Limb (tissue), 2 donors: ENCODE measurements around the gene RIN3.
"Not testable (repeated sequence)": the region's sequence is repeated elsewhere in the genome, so short reads cannot be mapped to it uniquely, and the experiment has no call there.

Experiments
- DNase-seq, 2 donors: peaks; one replicate each; pipeline ENCODE4 v3.0.0-alpha.2; 2016; ENCODE audit errors: extremely low spot score in 2 of 2

The RIN3 gene

DNA sequence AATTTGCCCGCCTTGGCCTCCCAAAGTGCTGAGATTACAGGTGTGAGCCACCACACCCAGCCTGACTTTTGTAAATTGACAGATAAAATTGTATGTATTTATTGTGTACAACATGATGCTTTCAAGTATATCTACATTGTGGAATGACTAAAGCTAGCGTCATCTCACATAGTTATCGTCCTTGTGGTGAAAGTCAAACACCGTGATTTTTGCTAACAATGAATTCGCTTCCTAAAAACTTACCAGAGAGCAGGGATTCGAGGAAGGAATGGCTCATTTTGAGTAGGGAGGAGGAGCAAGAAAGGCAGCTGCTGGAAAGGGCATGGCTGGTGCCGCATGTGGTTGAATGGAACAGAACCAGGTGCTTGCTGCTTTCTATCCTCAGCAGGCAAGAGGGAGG lies 149.5 kb downstream of the RIN3 start:
- DNase-seq, result no peak

DNA sequence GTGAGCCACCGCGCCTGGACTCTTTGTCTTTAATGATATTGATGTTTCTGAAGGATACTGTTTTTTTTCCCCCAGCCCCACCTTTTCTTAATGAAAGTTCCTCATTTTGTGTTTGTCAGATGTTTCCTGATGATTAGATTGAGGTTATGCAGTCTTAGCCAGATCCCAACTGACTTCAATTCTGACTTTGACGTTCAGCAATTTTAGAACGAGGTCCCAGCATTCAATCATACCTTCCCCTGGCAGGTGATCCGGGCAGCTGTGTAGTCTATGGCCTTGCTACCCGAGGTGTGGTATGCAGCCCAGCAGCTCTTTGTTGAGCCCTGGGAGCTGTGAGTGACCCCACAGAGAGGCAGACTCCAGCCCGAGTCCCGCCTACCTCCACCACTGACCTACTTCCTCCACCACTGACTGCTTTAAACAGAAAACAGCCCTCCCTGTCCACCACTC lies 152.1 kb downstream of the RIN3 start:
- DNase-seq, result no peak

DNA sequence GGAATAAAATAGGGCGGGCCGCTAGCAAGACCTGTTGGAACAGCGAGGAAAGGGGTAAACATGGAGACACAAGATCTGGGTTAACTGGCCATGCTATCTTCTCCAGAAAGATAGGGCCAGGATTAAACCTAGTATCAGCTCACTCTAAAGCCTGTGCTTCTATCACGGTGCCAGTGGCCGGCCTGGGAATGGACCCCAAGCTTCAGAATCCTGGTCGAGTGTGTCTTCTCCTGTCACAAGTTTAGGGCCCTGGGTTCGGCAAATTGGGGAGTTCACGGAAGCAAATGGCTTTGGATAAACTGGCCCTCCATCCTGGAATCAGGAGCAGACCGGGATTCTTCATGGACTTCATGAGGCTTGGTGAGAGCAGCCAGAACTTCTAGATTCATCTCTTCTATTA lies 152.7 kb downstream of the RIN3 start:
- DNase-seq, result no peak

DNA sequence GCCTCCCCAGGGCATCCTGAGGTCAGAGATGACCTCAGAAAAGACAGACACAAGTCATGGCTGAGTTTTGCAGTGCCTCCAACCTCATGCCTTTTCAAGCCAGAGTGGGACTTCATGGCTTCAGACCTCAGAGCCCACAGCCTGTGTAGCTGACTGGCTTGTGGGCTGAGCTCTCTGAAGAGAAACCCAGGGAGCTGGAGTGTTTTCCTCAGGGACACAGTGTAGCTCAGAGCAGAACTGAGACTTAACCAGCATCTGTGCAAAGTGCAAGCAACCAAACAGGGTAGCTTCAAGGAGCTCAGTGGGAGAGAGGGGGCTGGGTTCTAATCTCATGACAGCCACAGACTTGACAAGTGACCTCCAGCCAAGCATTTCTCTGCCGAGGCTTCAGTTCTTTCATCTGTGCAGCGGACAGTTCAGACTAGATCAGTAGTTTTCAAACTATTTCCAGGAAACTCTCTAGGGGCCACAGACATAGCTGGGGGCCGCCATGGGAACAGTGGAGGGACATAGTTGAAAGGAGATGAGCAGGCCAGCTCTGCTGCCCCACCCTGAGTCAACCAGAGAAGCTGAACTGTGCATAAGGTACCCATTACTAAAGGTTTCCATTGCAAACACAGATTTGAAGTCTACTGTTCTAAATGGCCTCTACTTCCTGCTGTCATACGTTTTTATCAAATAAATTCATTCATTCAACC lies 154.8 kb downstream of the RIN3 start:
- no peak for DNase-seq

DNA sequence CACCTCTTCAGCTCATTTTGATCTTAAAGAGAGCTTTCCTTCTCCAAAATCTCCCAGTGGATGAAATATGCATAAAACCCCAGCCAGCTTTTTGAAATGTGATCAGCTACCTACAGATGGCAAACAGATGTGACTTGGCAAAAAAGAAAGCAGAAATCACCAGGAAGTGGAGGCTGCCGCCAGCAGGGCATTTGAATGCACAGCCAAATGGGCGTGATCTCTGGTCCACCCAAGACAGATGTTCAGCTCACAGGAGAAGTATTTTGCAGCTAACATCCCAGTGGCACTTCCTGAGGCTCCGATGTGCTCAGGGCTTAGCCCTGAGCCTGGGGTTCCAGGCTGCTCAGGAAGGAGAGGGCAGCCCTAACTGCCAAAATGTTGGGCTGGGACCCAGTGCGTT lies 156.6 kb downstream of the RIN3 start:
- DNase-seq, result peak in 1 of 2 donors; percentile 78

DNA sequence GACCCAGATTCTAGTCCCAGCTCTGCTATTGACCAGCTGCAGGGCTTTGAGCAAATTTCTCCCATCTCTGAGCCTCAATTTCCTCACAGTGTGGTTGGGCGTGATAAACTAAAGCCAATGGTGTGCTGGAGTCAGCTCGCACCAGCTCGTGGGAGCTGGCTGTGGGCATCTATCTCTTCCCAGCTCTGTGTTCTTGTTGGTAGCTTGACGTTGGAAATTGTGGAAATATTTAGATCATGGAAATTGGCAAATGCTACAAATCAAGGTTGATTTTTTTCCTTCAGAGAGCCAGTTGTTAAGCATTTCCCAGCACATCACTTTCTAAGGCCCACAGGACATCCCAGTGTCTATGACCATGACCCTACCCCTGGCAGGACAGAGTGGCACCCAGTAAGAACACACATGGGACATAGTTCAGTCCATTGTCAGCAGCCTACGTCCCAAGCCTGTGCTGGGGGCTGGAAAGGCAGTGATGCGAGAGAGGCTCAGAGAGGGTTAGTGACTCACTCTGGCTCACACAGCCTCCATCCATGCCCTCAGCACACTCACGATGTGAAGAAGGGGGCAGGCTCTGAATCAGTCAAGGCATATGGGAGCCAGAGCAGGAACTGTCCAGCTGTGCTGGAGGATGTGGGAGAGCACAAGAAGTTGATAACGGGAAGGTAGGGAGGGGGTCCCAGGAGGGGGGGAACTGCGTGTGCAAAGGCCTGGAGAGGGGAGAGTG lies 157.2 kb downstream of the RIN3 start:
- no peak for DNase-seq

DNA sequence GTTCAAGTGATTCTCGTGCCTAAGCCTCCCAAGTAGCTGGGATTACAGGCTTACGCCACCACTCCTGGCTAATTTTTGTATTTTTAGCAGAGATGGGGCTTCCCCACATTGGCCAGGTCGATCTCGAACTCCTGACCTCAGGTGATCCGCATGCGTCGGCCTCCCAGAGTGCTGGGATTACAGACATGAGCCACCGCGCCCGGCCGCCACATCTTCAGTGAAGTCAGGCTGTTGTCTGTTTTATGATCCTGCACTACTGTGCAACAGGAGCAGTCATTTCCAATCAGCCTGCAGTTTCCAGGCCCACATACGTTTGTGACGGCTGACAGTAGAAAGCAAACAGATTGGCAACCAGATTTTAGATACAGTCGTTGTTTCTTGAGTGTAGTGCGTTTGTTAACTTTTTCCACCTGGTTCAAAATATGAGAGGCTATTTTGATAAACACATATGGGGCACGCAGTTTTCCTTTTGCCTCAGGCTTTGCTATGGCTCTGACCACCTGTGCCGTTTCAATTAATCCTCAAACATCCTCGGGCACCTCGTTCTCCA lies 160.1 kb downstream of the RIN3 start:
- no peak for DNase-seq

DNA sequence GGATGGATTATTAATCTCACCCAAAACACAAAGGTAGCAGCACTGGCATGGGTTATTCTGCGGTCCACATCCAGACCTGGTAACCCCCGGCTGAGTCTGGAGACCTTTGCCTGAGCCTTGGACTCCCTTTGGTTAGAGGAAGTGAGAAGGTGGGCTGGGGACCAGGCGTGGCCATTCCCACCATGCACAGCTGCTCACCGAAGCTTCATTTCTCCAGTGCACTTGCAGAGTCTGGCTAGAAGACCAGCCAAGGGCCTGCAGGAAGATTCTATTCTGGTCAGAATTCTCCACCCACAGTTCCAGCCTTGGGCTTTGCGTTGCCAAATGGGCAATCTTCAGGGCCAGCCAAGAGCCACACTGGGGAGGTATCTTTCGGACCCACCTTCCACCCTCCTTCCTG lies 161.8 kb downstream of the RIN3 start:
- no peak for DNase-seq

DNA sequence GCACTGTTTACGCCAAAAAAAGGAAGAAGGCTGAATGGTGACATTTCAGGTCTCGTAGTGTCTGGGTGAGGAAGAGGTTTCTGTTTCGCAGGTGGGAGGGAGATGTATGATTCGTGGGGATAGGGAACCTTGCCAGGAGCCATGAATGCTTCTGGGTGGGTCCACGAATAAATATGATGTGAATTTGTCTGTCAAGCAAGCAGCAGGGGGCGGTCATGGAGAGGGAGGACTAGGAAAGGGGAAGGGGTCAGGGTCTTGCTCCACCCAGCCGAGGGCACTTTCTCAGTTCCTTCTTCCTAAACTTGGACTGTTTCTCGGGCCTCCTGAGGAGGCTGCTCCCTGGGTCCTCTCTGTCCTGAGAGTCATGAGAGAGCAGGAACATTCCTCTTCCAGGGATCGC lies 162.4 kb downstream of the RIN3 start:
- DNase-seq, result no peak

DNA sequence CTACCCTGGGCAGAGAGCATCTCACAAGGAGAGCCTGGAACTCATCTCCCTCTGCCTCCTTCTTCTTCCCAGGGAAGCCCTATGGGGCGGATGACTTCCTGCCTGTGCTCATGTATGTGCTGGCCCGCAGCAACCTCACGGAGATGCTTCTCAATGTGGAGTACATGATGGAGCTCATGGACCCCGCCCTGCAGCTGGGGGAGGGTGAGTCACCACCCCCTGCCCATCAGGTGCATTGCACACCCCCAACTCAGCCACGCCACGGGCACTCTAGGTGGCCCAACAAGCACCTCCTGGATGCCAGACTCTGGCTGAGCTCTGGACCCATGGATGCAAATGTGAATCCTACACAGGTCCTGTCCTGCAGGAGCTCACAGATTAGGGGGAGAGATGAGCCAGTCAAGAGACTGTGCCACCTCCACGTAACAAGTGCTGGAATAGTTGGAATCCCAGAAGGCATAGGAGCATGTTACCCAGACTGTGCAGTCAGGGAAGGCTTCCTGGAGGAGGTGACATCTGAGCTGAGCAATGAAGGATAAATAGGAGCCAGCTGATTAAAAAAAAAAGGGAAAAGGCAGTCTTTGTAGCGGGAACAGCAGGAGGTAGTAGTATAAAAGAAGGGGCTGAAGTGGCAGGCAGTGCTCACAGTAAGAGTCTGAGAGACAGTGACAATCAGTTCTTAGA lies 163.0 kb downstream of the RIN3 start:
- DNase-seq, result no peak

DNA sequence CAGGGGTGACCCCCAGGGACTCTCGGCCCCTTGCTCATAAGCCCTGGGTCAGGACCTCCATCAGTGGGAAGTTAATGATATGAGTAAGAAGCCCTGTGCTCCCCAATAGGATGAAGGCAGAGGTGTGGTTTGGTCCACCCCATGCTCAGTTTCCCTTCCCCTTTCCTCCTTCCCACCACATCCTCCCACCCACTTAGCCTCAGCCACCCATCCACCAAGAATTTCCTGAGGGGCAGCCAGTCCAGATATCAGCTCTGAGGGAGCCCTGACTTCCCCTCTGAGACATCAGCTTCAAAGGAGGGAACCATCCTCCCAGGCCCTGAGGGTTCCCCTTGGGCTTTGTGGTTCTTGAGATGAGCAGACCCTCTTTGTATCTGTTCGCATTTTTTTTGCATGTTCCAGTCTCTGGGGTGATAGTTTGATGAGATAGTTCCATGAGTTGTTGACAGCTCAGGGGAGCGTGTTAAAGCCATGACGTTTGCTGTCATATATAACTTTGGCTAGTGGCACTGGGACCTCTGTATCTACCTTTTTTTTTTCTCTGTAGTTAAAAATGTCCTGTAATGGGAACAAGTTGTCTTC lies 163.6 kb downstream of the RIN3 start:
- no peak for DNase-seq

DNA sequence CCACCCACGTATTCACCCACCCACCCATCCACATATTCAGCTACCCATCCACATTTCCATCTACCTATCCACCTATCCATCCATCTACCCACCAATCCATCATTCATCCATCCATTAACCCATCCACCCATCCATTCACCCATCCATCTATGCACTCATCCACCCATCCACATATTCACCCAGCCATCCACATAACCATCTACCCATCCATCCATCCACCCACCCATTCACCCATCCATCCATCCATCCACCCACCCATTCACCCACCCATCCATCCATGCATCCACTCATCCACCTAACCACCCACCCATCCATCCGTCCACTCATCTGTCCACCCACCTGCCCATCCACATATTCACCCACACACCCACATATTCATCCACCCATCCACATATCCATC lies 164.4 kb downstream of the RIN3 start:
- no peak for DNase-seq

DNA sequence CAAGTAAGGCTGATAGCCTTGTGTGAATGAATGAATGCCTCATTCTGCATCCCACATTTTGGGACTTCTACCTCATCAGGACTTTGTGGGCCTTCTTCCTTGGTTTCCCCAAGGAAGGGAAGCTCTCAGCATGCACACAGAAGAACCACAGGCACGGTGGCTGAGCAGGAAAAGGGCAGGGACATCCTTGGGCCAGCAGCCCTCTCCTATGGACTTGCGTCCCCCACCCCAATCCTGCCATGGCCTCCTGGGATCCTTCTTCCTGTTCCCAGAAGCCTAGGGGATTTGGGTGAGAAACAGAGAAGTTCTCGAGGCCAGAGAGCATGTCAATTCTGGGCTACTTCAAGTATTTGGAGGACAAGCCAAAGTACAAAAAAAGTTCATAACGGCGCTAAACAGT lies 165.2 kb downstream of the RIN3 start:
- DNase-seq, result no peak

DNA sequence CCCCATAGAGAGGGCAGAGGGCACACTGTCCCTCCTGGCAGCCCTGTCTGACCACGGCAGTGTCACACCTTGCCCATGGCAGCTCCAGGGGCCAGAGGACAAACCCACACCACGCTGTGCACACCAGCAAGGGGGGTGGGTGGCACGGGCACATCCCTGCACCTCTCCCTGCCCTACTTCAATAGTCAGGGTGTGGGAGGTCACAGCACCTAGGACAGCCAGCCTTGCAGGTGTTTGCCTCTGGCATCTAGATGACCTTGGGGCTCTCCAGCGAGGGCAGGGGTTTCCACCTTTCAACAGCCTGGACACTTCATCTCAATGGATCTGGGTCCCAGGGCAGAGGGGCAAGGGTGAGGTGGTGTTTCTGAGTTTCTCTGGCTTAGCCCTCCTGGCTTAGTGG lies 165.7 kb downstream of the RIN3 start:
- DNase-seq, result no peak

DNA sequence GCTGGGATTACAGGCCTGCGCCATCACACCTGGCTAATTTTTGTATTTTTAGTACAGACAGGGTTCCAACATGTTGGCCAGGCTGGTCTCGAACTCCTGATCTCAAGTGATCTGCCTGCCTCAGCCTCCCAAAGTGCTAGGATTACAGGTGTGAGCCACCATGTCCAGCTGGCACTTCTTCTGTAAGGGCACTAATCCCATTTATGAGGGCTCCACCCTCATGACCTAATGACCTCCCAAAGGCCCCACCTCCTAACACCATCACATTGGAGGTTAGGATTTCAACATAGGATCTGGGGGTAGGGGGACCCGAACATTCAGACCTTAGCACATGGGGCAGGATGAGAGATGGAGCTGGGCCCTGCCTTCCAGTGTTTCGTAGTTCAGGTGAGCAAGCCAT lies 166.7 kb downstream of the RIN3 start:
- DNase-seq, result not testable (repeated sequence)

DNA sequence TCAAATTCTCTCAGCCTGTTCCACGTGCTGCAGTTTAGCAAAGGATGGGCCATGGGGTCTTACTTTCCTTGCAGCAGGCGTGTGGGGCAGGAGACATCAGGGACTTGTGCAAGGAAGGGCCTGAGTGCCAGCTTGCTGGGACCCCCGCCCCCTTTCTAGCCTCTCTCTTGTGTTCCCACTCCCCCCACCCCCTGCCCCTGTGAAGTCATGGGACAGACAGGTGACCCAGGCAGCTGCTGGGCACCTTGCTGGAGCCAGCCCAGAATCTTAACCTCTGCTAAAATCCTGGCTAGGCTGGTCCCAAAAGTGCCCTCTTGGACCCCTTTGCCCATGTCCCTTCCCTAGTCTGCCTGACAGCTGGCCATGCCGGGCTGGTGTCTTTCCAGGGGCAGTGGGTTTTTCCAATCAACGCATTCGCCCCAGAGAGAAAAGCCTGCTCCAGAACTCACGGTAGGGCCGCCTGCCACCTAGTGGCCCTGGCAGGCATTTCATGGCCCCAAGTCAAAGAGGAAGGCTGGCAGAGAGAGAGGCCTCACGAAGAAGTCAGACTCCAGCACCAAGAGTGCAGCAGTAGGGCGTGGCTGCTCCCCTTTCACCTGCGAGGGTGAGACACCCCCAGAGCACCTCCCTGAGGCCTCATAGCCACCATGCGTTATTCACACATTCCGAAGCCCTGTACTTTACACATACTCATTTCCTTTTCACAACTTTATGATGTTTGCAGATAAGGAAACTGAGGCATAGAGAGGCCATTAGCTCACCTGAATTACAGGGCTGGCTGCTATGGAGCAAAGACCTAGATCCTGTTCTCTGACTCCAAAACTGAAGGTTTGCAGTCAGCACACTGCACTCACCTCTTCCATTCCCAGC lies 167.4 kb downstream of the RIN3 start:
- peak; percentile 79 to 86 for DNase-seq

DNA sequence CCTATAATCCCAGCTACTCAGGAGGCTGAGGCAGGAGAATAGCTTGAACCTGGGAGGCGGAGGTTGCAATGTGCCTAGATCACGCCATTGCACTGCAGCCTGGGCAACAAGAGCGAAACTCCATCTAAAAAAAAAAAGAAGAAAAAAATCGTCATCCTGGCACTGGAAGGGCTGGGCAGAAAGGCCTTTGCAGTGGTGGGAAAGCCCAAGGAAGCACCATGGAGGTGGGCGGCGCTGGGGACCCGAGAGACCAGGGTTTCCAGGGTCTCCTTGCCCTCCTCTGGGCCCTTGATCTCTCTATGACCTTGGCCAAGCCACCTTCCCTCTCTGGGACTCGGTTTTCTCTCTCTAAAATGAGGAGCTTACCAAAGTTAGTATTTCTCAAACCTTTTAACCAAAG lies 169.5 kb downstream of the RIN3 start:
- DNase-seq, result no peak

DNA sequence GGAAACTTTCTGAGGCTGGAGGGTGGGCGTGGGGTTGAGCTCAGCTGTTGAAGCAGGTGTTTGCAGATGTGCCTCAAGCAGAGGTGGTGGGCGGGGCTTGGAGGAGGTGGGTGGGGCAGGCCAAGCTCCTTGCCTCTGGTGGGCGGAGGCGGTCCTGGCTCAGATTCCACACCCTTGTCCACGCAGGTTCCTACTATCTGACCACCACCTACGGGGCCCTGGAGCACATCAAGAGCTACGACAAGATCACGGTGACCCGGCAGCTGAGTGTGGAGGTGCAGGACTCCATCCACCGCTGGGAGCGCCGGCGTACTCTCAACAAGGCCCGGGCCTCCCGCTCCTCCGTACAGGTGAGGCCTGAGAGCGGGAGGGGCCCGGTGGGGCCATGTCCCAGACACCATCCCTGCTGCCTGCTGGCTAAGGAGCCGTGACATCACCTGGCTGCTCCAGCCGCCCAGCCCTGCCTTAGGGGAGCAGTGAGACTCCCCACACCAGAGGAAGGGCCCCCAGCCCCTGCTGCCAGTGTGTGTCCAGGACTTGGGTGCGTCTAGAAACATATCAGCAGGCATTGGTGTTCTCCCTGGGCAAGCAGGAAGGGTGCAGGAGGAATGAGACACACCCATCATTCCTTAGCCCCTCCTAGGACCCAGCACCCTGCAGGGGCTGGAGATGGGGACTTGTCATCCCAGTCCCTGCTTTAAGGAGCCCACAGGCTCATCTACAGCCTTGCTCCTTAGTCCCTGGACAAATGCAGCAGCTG lies 171.4 kb downstream of the RIN3 start:
- no peak for DNase-seq

DNA sequence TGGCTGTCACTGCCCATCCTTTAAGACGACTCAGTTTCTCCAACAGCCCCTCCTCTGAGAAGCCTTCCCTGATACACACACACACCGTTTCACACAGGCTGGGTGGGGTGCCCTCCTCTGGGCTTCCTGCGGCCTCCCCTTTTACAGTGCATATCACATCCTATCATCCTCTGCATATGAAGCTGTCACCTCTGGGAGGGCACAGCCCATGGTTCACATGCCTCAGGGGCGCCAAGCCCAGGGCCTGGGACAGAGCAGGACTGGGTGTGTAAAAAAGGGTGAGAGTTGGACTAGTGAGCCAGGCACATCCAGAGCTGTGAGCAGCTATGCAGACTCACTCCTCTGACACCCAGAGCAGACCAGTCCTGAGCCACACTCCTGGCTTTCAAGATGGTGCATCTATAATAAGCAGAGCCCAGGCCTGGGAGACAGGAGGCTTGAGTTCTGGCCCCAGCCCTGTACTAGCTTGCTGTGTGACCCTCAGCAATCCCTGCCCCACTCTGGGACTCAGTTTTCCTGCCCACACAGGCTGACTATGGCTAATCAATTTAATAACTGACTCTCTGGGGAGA lies 172.3 kb downstream of the RIN3 start:
- no peak for DNase-seq

DNA sequence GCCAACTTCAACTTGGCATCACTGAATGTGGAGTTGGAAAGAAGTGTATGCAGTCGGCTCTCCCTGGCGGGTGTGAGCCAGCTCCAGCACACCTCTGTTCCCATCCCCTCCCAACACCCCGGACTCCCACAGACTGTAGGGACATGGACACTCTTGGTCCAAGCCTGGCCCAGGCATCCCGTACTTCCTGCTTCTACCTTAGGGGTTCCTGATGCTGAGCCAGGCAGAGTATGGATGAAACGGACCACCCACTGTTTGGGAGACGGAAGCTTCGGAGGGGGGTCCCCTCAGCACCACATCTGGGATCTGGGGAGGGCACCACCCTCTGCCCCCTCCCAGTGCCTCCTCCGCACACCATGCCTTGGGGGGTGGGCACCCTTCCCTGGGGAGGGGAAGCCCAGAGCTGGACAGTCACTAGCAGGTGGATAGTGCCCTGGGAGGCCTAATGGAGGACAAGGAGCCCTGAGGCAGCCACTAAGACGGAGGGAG lies 172.9 kb downstream of the RIN3 start:
- DNase-seq, result no peak
